Measurements from ENCODE around the gene EFCC1.

GRCh38 chr3:129021140-129021551 is 20.0 kb downstream of the EFCC1 start:
- TF ChIP-seq CTCF (IDR thresholded peaks at IDR 0.05; ENCODE audit: insufficient read depth, low read length, poor library complexity, severe bottlenecking) (no peak), EZH2phosphoT487 (conservative IDR thresholded peaks at IDR 0.05; ENCODE audit: low read length) (no peak)
